HG03159 (cell line): ENCODE results near the gene PCDH15.
"Not testable (repeated sequence)": the region's sequence is repeated elsewhere in the genome, so short reads cannot be mapped to it uniquely, and the experiment has no call there.

Source experiments
- ATAC-seq: cut with Tn5 transposase; IDR thresholded peaks from one replicate; pipeline ENCODE4 v1.9.1; 2021; ENCODE audit warnings: mild to moderate bottlenecking, moderate library complexity; ENCODE audit not compliant: unreplicated experiment

The PCDH15 gene

DNA sequence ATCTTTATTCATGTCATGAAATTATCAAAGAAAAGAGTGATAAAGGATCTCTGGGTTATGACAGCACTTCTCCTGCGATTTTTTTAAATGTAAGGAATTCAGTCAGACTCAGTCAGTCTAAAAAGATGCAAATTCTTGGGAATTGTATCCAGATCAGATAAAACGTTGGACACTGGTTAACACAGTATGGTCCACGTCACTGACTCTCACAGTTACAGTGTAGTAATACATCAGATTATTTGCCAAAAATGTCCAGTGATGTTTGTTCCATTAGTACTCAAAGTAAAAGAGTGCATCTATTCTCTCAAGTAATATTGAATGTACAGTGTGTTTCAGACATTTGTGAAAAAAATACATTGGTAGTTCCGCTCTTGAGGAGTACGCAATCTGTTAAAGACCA lies 224.5 kb downstream of the PCDH15 start:
- no peak for ATAC-seq

GRCh38 chr10:54559498-54559897 lies 241.5 kb downstream of the PCDH15 start:
- ATAC-seq: no peak

- no peak for ATAC-seq
These were observed 247.0 kb downstream of the PCDH15 start for GRCh38 chr10:54554028-54554427.

GRCh38 chr10:54550016-54550415 lies 251.0 kb downstream of the PCDH15 start:
- ATAC-seq: no peak

- ATAC-seq: no peak
These were observed 269.7 kb downstream of the PCDH15 start for GRCh38 chr10:54531296-54531695.

- ATAC-seq: no peak
These were observed 270.7 kb downstream of the PCDH15 start for GRCh38 chr10:54530299-54530698.

DNA sequence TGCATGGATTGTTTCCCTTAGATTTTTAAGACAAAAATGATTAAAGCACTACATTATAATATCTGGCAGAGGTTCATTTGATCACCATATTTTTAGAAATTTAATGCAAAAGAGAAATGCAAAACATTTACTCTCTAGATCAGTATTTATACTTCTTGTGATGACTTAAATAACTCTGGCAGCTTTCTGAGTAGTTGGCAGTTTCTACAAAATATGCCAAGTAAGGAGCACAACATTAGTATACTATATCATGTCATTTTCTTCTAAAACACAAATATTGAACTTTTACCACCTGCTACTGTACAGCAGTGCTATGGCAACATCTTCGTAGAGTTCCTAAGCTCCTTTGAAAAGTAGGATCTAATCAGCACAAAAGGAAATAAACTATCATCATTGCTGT lies 275.2 kb downstream of the PCDH15 start:
- no peak for ATAC-seq

DNA sequence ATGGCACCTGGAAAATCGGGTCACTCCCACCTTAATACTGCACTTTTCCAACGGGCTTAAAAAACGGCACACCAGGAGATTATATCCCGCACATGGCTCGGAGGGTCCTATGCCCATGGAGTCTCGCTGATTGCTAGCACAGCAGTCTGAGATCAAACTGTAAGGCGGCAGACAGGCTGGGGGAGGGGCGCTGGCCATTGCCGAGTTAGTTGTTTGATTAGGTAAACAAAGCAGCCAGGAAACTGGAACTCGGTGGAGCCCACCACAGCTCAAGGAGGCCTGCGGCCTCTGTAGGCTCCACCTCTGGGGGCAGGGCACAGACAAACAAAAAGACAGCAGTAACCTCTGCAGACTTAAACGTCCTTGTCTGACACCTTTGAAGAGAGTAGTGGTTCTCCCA lies 285.8 kb downstream of the PCDH15 start:
- not testable (repeated sequence) for ATAC-seq

- no peak for ATAC-seq
These were observed 297.2 kb downstream of the PCDH15 start for GRCh38 chr10:54503863-54504262.

GRCh38 chr10:54501929-54502328 lies 299.1 kb downstream of the PCDH15 start:
- no peak for ATAC-seq

- ATAC-seq: no peak
These were observed 304.2 kb downstream of the PCDH15 start for GRCh38 chr10:54496852-54497251.

DNA sequence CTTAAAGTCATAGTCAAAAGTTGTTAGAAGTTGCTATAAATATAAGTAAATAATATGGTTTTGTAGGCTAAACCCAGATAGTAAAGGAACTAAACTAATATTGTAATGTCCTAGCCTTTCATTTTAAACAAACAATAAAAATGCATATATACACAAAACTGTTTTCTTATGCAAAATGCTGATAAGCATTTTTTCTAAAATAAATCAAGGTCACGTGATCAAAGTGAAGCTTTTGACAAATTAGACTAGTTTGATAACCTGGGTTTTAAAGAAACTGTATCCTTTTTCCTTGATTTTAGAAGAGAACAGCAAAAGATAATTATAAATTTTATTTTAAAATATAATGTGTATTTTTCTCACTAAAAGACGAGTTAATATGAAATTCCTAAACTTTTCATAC lies 313.3 kb downstream of the PCDH15 start:
- no peak for ATAC-seq

- ATAC-seq: no peak
These were observed 315.1 kb downstream of the PCDH15 start for GRCh38 chr10:54485971-54486370.

GRCh38 chr10:54484186-54484585 lies 316.8 kb downstream of the PCDH15 start:
- ATAC-seq: no peak

GRCh38 chr10:54478601-54479000 lies 322.4 kb downstream of the PCDH15 start:
- ATAC-seq: no peak

- ATAC-seq: no peak
These were observed 323.3 kb downstream of the PCDH15 start for GRCh38 chr10:54477738-54478137.

DNA sequence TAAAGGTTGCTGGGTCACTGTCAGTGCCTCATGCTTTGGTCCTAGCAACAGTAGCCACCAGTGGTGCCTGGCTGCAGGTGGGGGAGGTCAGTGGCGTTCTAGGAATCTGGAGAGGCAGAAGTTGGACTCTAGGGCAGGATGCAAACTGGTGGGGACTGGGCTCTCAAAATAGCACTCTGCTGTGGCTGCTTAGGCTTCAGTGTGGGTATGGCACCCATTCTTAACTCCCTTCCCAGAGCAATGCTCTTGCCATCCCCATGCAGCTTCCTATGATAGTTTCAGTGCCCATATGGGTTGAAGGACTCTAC lies 330.8 kb downstream of the PCDH15 start:
- no peak for ATAC-seq

- no peak for ATAC-seq
These were observed 331.3 kb downstream of the PCDH15 start for GRCh38 chr10:54469587-54470323.

- no peak for ATAC-seq
These were observed 346.8 kb downstream of the PCDH15 start for GRCh38 chr10:54454271-54454670.

GRCh38 chr10:54449056-54449455 lies 352.0 kb downstream of the PCDH15 start:
- ATAC-seq: no peak

GRCh38 chr10:54444170-54444569 lies 356.9 kb downstream of the PCDH15 start:
- ATAC-seq: no peak

DNA sequence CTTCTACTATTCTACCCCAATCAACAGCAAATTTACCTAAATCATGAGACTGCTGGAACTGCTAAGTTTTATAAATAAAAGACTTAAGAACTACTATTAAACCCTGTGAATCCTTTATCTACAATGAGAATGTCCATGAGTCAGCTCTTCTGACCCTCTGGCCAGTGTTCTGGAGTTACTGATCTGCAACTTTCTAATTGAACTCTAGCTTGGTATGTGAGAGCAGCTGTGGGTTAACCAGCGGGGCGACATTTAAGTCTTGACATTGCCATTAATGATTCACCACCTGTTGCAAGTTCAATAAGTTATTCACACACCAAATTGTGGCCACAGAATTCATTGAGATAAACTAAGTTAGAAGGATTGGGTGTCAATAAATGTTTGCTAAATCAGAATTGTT lies 359.8 kb downstream of the PCDH15 start:
- ATAC-seq: no peak

DNA sequence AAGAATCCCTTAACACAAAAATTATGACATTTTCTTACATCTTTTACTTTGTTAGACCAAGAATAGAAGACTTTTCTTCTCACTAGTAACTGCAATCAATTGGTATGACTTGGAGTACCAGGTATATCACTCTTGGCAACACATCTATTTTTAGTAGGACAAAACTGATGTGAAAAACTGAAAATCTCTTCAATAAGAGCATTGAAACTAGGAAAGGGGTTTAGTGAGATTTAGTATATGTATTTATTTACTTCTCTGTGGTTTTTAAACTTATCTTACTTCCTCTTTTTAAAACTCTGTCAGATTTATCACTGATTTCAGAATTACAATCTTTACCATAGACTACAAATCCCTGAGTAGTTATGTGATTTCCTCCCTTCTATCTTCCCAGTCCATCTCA lies 366.2 kb downstream of the PCDH15 start:
- no peak for ATAC-seq
